ENCODE data around the gene SKIL. TPM values are rescaled to one million over a fixed set of nuclear protein-coding genes. Genes with fewer than 3 reads are reported as not detected.

Gene SKIL
- total and polyA plus RNA-seq, 7 donors, result 7.3 to 46.6 (median 30.1) TPM

- Histone ChIP-seq H3K4me1 (peaks cover 23% of the 10 kb centered on the region), H3K4me3 (peak overlapping the region; percentile 82), H3K36me3 (ENCODE audit: insufficient read depth in 1 of 2, low read depth in 1 of 2) (peaks cover 2 to 15% of the 10 kb centered on the region in 2 donors), H3K9me3 (no peaks in the 10 kb centered on the region), H3K27me3 (ENCODE audit: insufficient read depth in 3 of 3, low read length in 2 of 3) (no peaks in the 10 kb centered on the region), H3K27ac (no peak overlapping the region)
- intact Hi-C loops (cut with DNase I), result no loop called here
- no peak for ATAC-seq
- DNase-seq, result no peak
- no peak for TF ChIP-seq CTCF (IDR thresholded peaks at IDR 0.05)
- 77 to 88% (median 80%) methylated on average over 5 of the region's 5 CpGs for WGBS, 3 donors
These were observed 3.0 kb downstream of the SKIL start for GRCh38 chr3:170360466-170360865.

GRCh38 chr3:170360916-170361315, 3.4 kb downstream of the SKIL start:
- 43 to 61% (median 52%) methylated on average over 5 of the region's 5 CpGs for WGBS, 3 donors
- H3K4me1 ChIP-seq, result peaks cover 19% of the 10 kb centered on the region

GRCh38 chr3:170361711-170362110, 4.2 kb downstream of the SKIL start:
- 75 to 78% (median 76%) methylated on average over 6 of the region's 6 CpGs for WGBS, 3 donors
- Histone ChIP-seq H3K4me3 (peak overlapping the region; percentile 82), H3K27ac (no peak overlapping the region), H3K36me3 (ENCODE audit: insufficient read depth in 1 of 2, low read depth in 1 of 2) (peaks cover 2 to 15% of the 10 kb centered on the region in 2 donors), H3K9me3 (no peaks in the 10 kb centered on the region), H3K27me3 (ENCODE audit: insufficient read depth in 3 of 3, low read length in 2 of 3) (no peaks in the 10 kb centered on the region), H3K4me1 (peaks cover 19% of the 10 kb centered on the region)
- DNase-seq (no peak), ATAC-seq (no peak)
- no peak for TF ChIP-seq CTCF (IDR thresholded peaks at IDR 0.05)
- intact Hi-C loops (cut with DNase I), result no loop called here

More at GRCh38 chr3:170360916-170361315, 3.4 kb downstream of the SKIL start:
- no peaks in the 10 kb centered on the region for H3K9me3 ChIP-seq
- H3K27ac ChIP-seq, result no peak overlapping the region
- ATAC-seq, result no peak
- no peak for TF ChIP-seq CTCF (IDR thresholded peaks at IDR 0.05)
- H3K4me3 ChIP-seq, result peak overlapping the region; percentile 82
- H3K36me3 ChIP-seq (ENCODE audit: insufficient read depth in 1 of 2, low read depth in 1 of 2), result peaks cover 2 to 15% of the 10 kb centered on the region in 2 donors
- intact Hi-C loops (cut with DNase I), result no loop called here
- no peaks in the 10 kb centered on the region for H3K27me3 ChIP-seq (ENCODE audit: insufficient read depth in 3 of 3, low read length in 2 of 3)
- no peak for DNase-seq

GRCh38 chr3:170363471-170363994, 6.0 kb downstream of the SKIL start:
- 57 to 78% (median 64%) methylated on average over 11 of the region's 11 CpGs for WGBS, 3 donors
- Histone ChIP-seq H3K9me3 (no peaks in the 10 kb centered on the region), H3K27me3 (ENCODE audit: insufficient read depth in 3 of 3, low read length in 2 of 3) (no peaks in the 10 kb centered on the region), H3K36me3 (ENCODE audit: insufficient read depth in 1 of 2, low read depth in 1 of 2) (peaks cover 2 to 15% of the 10 kb centered on the region in 2 donors), H3K4me3 (peak overlapping the region; percentile 20), H3K27ac (peak overlapping the region; percentile 12), H3K4me1 (peaks cover 19% of the 10 kb centered on the region)
- no peak for TF ChIP-seq CTCF (IDR thresholded peaks at IDR 0.05)
- no peak for DNase-seq
- intact Hi-C loops (cut with DNase I), result no loop called here
- peak; percentile 33 to 73 (median 46) for ATAC-seq

GRCh38 chr3:170364965-170365364, 7.5 kb downstream of the SKIL start:
- 83 to 93% (median 86%) methylated on average over 4 of the region's 4 CpGs for WGBS, 3 donors
- Histone ChIP-seq H3K27ac (no peak overlapping the region), H3K36me3 (ENCODE audit: insufficient read depth in 1 of 2, low read depth in 1 of 2) (peaks cover 2 to 13% of the 10 kb centered on the region in 2 donors), H3K9me3 (no peaks in the 10 kb centered on the region), H3K4me3 (no peak overlapping the region), H3K27me3 (ENCODE audit: insufficient read depth in 3 of 3, low read length in 2 of 3) (no peaks in the 10 kb centered on the region), H3K4me1 (peaks cover 15% of the 10 kb centered on the region)
- TF ChIP-seq CTCF (IDR thresholded peaks at IDR 0.05), result no peak
- DNase-seq (no peak), ATAC-seq (no peak)
- intact Hi-C loops (cut with DNase I), result no loop called here

All from psoas muscle (tissue), 8 donors.